Activated B cell treated with CpG ODN at 0.5 μM for 24 hours (primary cell): ENCODE measurements around the gene TMBIM1. TPM values are rescaled to one million over a fixed set of nuclear protein-coding genes. Genes with fewer than 3 reads are reported as not detected.
"Not testable (repeated sequence)": the region's sequence is repeated elsewhere in the genome, so short reads cannot be mapped to it uniquely, and the experiment has no call there.

Experiments used
- ATAC-seq: fragments of 200-7000 bp; cut with Tn5 transposase; one replicate; pipeline ENCODE4 v1.10.0; 2021; ENCODE audit warnings: low read depth, mild to moderate bottlenecking, moderate library complexity
- CTCF ChIA-PET: fragments of 350-600 bp; sonication (Branson Sonifier 250); formaldehyde crosslinking; loops from one replicate; lab custom pipeline; 2021; ENCODE audit warnings: antibody characterized with exemption; lab: Charles Lee
- POLR2A ChIA-PET: fragments of 350-600 bp; sonication (Branson Sonifier 250); formaldehyde crosslinking; loops from one replicate; lab custom pipeline; 2021; ENCODE audit warnings: antibody characterized with exemption; lab: Charles Lee
- DNase-seq: peaks from one replicate; pipeline ENCODE4 v3.0.0; 2022
- H3K27ac Mint-ChIP-seq: one replicate; pipeline ENCODE4 v1.8.0; 2020; ENCODE audit warnings: mixed read lengths
- H3K27me3 Mint-ChIP-seq: one replicate; pipeline ENCODE4 v1.8.0; 2021; ENCODE audit warnings: mixed read lengths
- H3K36me3 Mint-ChIP-seq: one replicate; pipeline ENCODE4 v1.8.0; 2021; ENCODE audit warnings: low read depth, mixed read lengths
- H3K4me1 Mint-ChIP-seq: one replicate; pipeline ENCODE4 v1.8.0; 2021; ENCODE audit warnings: mixed read lengths
- H3K4me3 Mint-ChIP-seq: one replicate; pipeline ENCODE4 v1.8.0; 2020; ENCODE audit warnings: mild to moderate bottlenecking, mixed read lengths
- H3K9me3 Mint-ChIP-seq: one replicate; pipeline ENCODE4 v1.8.0; 2020; ENCODE audit warnings: mixed read lengths
- intact Hi-C: fragments of 100-400 bp; cut with micrococcal nuclease; formaldehyde crosslinking; loops from one replicate; pipeline ENCODE4 v1.15.1; 2024
- total RNA-seq: library from RNA; stranded (reverse); gene quantifications from 2 replicates; pipeline ENCODE4 v1.2.3, GENCODE V29; 2022
- TF ChIP-seq, protein P1 (sequence below): fragments of 200-600 bp; IDR thresholded peaks from one replicate; pipeline ENCODE4 v1.8.0; 2022; ENCODE audit warnings: antibody characterized with exemption, mild to moderate bottlenecking

Gene TMBIM1
- total RNA-seq, 1 donor from 2014 or later: 45.0 TPM

DNA sequence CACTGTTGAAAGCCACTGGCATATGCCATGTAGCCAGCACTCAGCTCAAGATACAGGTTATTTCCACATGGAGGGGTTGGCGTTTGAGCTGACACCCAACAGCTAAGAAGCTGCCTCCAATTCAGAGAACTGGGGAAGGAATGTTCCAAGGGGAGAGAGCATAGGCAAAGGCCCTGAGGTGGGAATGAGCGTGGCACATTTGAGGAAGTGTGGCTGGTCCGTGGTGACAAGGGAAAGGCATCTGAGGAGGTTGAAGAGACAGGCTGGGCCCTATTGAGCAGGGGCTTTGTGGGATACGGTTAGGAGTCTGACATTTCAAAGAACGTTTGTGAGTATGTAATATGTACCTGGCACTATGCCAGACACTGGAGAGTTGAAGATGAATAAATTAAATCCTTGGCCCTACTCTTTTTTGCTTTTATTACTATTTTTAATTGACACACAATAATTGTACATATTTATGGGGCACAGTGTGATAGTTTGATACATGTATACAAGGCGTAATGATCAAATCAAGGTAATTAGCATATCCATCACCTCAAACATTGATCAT lies 27.6 kb upstream of the TMBIM1 start:
- no peaks in the 10 kb centered on the region for H3K9me3 Mint-ChIP-seq
- no peaks in the 10 kb centered on the region for H3K36me3 Mint-ChIP-seq
- DNase-seq (no peak), ATAC-seq (no peak)
- POLR2A ChIA-PET: interaction anchor here (1.2 to 1.9 kb wide), 2 partner anchors 10 to 29 kb away, joined by 4 to 13 read pairs; no protein-coding TSS in a partner anchor
- CTCF ChIA-PET: interaction anchor here (1.8 kb wide), 1 partner anchor 18 kb away, joined by 5 read pairs; no protein-coding TSS in a partner anchor
- intact Hi-C loops: loop anchor here (2.0 to 5.0 kb wide), 2 partner anchors 19 to 47 kb away; no protein-coding TSS in a partner anchor
- H3K4me3 Mint-ChIP-seq: no peak overlapping the region
- peaks cover 43% of the 10 kb centered on the region for H3K4me1 Mint-ChIP-seq
- H3K27ac Mint-ChIP-seq: no peak overlapping the region
- TF ChIP-seq, protein P1, sequence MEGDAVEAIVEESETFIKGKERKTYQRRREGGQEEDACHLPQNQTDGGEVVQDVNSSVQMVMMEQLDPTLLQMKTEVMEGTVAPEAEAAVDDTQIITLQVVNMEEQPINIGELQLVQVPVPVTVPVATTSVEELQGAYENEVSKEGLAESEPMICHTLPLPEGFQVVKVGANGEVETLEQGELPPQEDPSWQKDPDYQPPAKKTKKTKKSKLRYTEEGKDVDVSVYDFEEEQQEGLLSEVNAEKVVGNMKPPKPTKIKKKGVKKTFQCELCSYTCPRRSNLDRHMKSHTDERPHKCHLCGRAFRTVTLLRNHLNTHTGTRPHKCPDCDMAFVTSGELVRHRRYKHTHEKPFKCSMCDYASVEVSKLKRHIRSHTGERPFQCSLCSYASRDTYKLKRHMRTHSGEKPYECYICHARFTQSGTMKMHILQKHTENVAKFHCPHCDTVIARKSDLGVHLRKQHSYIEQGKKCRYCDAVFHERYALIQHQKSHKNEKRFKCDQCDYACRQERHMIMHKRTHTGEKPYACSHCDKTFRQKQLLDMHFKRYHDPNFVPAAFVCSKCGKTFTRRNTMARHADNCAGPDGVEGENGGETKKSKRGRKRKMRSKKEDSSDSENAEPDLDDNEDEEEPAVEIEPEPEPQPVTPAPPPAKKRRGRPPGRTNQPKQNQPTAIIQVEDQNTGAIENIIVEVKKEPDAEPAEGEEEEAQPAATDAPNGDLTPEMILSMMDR: no peak
- H3K27me3 Mint-ChIP-seq: peaks cover 7% of the 10 kb centered on the region

DNA sequence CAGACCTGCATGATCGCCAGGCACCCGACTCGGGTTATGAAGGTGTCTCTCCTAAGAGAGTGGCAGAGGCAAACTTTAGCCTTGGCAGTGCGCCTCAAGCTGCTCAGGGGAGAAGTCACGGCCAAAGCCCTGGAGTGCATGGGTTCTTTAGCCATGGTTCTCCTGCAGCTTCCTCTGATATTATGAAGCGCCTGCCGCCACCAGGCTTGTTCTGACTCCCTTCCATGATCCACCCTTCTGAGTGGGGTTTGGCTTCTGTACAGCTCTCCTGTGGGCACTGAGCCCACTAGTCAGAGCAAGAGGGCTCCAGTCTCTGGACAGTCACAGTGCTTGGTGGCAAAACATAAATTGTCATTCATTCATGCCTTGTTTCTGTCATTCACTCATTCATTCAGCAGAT lies 25.9 kb upstream of the TMBIM1 start:
- TF ChIP-seq, protein P1: no peak
- no peaks in the 10 kb centered on the region for H3K9me3 Mint-ChIP-seq
- no peak overlapping the region for H3K4me3 Mint-ChIP-seq
- no peaks in the 10 kb centered on the region for H3K36me3 Mint-ChIP-seq
- ChIA-PET CTCF (no interaction called here), POLR2A (no interaction called here)
- no peaks in the 10 kb centered on the region for H3K27me3 Mint-ChIP-seq
- peaks cover 33% of the 10 kb centered on the region for H3K4me1 Mint-ChIP-seq
- DNase-seq: no peak
- no peak overlapping the region for H3K27ac Mint-ChIP-seq
- intact Hi-C loops: no loop called here
- no peak for ATAC-seq

DNA sequence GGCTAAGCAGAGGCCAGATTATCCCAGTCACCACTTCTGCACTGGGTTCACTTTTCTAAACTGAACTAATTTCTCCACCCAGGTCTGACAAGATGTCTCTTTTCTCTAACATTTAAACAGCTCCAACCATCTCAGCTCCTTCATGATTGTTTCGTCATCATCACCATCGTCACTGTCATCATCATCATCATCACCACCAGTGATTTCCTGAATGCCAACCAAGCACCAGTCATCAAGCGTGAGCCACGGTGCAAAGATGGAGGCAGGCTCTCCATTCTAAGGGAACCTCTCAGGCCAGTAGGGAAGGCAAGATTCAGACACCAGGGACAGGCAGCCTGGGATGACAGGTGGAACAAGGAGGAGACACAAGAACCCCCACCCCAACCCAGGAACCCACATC lies 25.5 kb upstream of the TMBIM1 start:
- H3K4me3 Mint-ChIP-seq: no peak overlapping the region
- peaks cover 33% of the 10 kb centered on the region for H3K4me1 Mint-ChIP-seq
- no peak overlapping the region for H3K27ac Mint-ChIP-seq
- H3K9me3 Mint-ChIP-seq: no peaks in the 10 kb centered on the region
- intact Hi-C loops: no loop called here
- no peak for ATAC-seq
- ChIA-PET POLR2A (no interaction called here), CTCF (no interaction called here)
- no peak for DNase-seq
- no peaks in the 10 kb centered on the region for H3K36me3 Mint-ChIP-seq
- no peaks in the 10 kb centered on the region for H3K27me3 Mint-ChIP-seq
- TF ChIP-seq, protein P1: no peak

DNA sequence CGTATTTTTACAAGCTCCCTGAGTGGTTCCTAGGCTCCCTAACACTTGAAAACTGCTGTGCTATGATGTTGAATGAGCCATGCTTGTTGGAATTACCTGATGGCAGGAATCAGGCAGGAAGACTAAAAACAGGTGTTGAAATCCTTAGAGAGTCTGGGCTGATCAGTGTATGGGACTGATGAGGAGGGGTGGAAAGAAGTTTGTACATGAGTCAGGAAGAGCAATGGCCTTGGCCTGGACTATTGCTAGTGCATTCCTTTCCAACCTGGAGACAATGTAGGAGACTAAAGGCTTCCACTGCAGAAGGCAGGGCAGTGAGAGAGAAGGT lies 25.0 kb upstream of the TMBIM1 start:
- ATAC-seq (no peak), DNase-seq (no peak)
- H3K4me1 Mint-ChIP-seq: peaks cover 28% of the 10 kb centered on the region
- POLR2A ChIA-PET: no interaction called here
- TF ChIP-seq, protein P1: no peak
- no peaks in the 10 kb centered on the region for H3K36me3 Mint-ChIP-seq
- intact Hi-C loops: no loop called here
- no peaks in the 10 kb centered on the region for H3K9me3 Mint-ChIP-seq
- no peak overlapping the region for H3K4me3 Mint-ChIP-seq
- CTCF ChIA-PET: no interaction called here
- no peaks in the 10 kb centered on the region for H3K27me3 Mint-ChIP-seq
- no peak overlapping the region for H3K27ac Mint-ChIP-seq

DNA sequence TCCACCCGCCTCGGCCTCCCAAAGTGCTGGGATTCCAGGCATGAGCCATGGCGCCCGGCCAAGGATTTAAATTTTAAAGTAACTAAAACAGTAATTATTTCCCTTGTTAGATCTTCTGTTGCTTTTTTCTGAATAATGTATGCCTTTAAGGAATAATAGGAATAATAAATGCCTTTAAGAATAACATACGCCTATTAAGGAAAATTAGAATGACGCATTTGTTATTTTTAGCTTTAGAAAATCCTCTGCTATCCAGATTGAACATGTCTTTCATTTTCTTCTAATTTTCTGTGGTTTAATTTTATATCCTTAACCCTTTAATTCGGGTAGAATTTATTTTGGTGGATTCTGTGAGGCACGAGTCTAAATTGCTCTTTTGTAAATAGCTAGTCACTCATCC lies 23.1 kb upstream of the TMBIM1 start:
- Mint-ChIP-seq H3K4me3 (no peak overlapping the region), H3K36me3 (no peaks in the 10 kb centered on the region), H3K27me3 (no peaks in the 10 kb centered on the region), H3K27ac (no peak overlapping the region), H3K9me3 (no peaks in the 10 kb centered on the region), H3K4me1 (peaks cover 12% of the 10 kb centered on the region)
- CTCF ChIA-PET: no interaction called here
- POLR2A ChIA-PET: no interaction called here
- intact Hi-C loops: no loop called here
- TF ChIP-seq, protein P1: no peak
- no peak for DNase-seq
- no peak for ATAC-seq

DNA sequence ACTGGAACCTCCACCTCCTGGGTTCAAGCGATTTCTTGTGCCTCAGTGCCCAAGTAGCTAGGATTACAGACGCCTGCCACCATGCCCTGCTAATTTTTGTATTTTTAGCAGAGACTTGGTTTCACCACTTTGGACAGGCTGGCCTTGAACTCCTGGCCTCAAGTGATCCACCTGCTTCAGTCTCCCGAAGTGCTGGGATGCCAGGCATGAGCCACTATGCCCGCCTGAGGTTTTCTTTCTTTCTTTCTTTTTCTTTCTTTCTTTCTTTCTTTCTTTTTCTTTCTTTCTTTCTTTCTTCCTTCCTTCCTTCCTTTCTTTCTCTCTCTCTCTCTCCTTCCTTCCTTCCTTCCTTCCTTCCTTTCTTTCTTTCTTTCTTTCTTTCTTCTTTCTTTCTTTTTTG lies 22.5 kb upstream of the TMBIM1 start:
- H3K9me3 Mint-ChIP-seq, DNase-seq, CTCF ChIA-PET, H3K27ac Mint-ChIP-seq, H3K4me3 Mint-ChIP-seq, ATAC-seq, H3K4me1 Mint-ChIP-seq, intact Hi-C loops, H3K36me3 Mint-ChIP-seq, H3K27me3 Mint-ChIP-seq: not testable (repeated sequence)
- POLR2A ChIA-PET: interaction anchor here (0.6 kb wide), 1 partner anchor 537 kb away, joined by 3 read pairs; no protein-coding TSS in a partner anchor
